ENCODE results near the gene SMAD2. TPM values are rescaled to one million over a fixed set of nuclear protein-coding genes. Genes with fewer than 3 reads are reported as not detected.

Gene SMAD2
- polyA plus RNA-seq, 4 donors = 22.4 to 84.9 (median 35.3) TPM

GRCh38 chr18:47868744-47869143 lies 61.7 kb downstream of the SMAD2 start:
- Histone ChIP-seq H3K36me3 (ENCODE audit: control insufficient read depth in 3 of 3, insufficient read depth in 2 of 3, low read depth in 1 of 3, low read length in 3 of 3) (peaks cover 0 to 9% (median 0%) of the 10 kb centered on the region in 3 donors), H3K9me3 (ENCODE audit: control insufficient read depth in 2 of 2, insufficient read depth in 1 of 2, low read depth in 1 of 2, low read length in 1 of 2) (no peaks in the 10 kb centered on the region), H3K4me1 (ENCODE audit: control insufficient read depth in 3 of 3, insufficient read depth in 2 of 3, low read depth in 1 of 3, low read length in 2 of 3) (no peaks in the 10 kb centered on the region), H3K27me3 (ENCODE audit: control insufficient read depth in 3 of 3, insufficient read depth in 3 of 3, low read length in 3 of 3) (no peaks in the 10 kb centered on the region), H3K4me3 (ENCODE audit: low read depth in 1 of 3, low read length in 3 of 3) (no peak overlapping the region), H3K27ac (ENCODE audit: low read depth in 1 of 3, low read length in 2 of 3) (no peak overlapping the region)
- WGBS, 3 donors = 85 to 92% (median 87%) methylated on average over 3 of the region's 3 CpGs
- no peak for FAIRE-seq
- no peak for DNase-seq

DNA sequence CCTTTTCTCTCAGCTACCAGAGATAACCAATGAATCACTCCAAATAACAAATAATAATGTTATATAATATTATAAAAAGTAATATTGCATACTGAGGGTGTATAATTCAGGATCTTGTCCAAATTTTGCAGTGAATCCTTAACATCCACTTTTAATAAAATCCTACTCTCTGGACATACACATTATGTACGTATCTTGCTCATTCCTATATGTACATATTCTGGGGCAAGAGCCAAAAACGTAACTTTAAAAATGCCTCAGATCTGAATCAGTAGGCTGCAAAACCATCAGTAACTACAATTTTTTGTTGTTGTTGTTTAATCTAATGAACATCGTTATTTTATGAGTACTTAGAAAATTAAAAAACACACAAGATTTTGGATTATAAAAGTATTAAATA lies 65.3 kb downstream of the SMAD2 start:
- H3K9me3 ChIP-seq (ENCODE audit: control insufficient read depth in 2 of 2, insufficient read depth in 1 of 2, low read depth in 1 of 2, low read length in 1 of 2) = peaks cover 0 to 1% of the 10 kb centered on the region in 2 donors
- H3K4me3 ChIP-seq (ENCODE audit: low read depth in 1 of 3, low read length in 3 of 3) = no peak overlapping the region
- H3K36me3 ChIP-seq (ENCODE audit: control insufficient read depth in 3 of 3, insufficient read depth in 2 of 3, low read depth in 1 of 3, low read length in 3 of 3) = peaks cover 0 to 7% (median 2%) of the 10 kb centered on the region in 3 donors
- FAIRE-seq (no peak), DNase-seq (no peak)
- H3K27me3 ChIP-seq (ENCODE audit: control insufficient read depth in 3 of 3, insufficient read depth in 3 of 3, low read length in 3 of 3) = no peaks in the 10 kb centered on the region
- WGBS, 3 donors = 95 to 98% (median 97%) methylated on average over 3 of the region's 3 CpGs
- H3K27ac ChIP-seq (ENCODE audit: low read depth in 1 of 3, low read length in 2 of 3) = no peak overlapping the region
- no peaks in the 10 kb centered on the region for H3K4me1 ChIP-seq (ENCODE audit: control insufficient read depth in 3 of 3, insufficient read depth in 2 of 3, low read depth in 1 of 3, low read length in 2 of 3)

DNA sequence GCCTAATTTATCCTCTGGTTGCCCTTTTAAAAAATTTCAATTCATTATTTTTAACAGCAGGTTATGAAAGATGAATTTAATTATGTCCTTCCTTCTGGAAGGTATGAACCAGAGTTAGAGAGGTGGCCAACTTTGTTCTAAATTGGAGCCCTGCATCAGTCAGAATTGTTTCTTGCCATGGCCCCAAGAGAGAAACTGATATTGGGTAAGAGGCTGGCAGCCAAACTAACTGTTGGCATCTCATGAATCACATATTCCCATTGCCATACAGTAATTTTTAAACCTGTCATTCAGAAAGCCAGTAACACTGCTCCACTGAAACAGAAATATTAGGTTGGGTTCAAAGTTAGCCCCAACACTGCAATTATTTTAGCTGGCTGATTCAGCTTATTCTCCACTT lies 67.4 kb downstream of the SMAD2 start:
- peaks cover 0 to 7% (median 6%) of the 10 kb centered on the region in 3 donors for H3K36me3 ChIP-seq (ENCODE audit: control insufficient read depth in 3 of 3, insufficient read depth in 2 of 3, low read depth in 1 of 3, low read length in 3 of 3)
- H3K27ac ChIP-seq (ENCODE audit: low read depth in 1 of 3, low read length in 2 of 3) = no peak overlapping the region
- H3K4me1 ChIP-seq (ENCODE audit: control insufficient read depth in 3 of 3, insufficient read depth in 2 of 3, low read depth in 1 of 3, low read length in 2 of 3) = no peaks in the 10 kb centered on the region
- peaks cover 0 to 6% of the 10 kb centered on the region in 2 donors for H3K9me3 ChIP-seq (ENCODE audit: control insufficient read depth in 2 of 2, insufficient read depth in 1 of 2, low read depth in 1 of 2, low read length in 1 of 2)
- FAIRE-seq (no peak), DNase-seq (no peak)
- no peaks in the 10 kb centered on the region for H3K27me3 ChIP-seq (ENCODE audit: control insufficient read depth in 3 of 3, insufficient read depth in 3 of 3, low read length in 3 of 3)
- no peak overlapping the region for H3K4me3 ChIP-seq (ENCODE audit: low read depth in 1 of 3, low read length in 3 of 3)

- 97 to 98% (median 97%) methylated on average over 3 of the region's 3 CpGs for WGBS, 3 donors
- FAIRE-seq = no peak
Measured at GRCh38 chr18:47858607-47859006, 71.9 kb downstream of the SMAD2 start.

DNA sequence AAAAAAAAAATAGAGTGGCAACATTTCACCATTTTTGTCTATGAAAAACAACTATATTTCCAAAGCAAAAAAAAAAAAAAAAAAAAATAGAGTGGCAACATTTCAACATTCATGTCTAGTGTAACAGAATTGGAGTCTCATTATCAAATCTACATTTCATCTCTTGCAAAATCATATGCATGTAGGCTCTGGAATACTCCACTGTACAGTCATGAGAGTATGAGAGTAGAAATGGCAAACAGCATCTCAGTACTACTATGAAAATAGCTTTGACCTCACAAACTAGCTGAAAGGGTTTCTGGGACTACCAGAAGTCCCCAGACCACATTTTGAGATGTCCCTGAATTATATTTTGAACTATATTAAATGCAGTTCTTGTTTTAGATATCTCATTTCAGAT lies 82.8 kb downstream of the SMAD2 start:
- no peak overlapping the region for H3K4me3 ChIP-seq (ENCODE audit: low read depth in 1 of 3, low read length in 3 of 3)
- no peaks in the 10 kb centered on the region for H3K4me1 ChIP-seq (ENCODE audit: control insufficient read depth in 3 of 3, insufficient read depth in 2 of 3, low read depth in 1 of 3, low read length in 2 of 3)
- DNase-seq (no peak), FAIRE-seq (no peak)
- H3K36me3 ChIP-seq (ENCODE audit: control insufficient read depth in 3 of 3, insufficient read depth in 2 of 3, low read depth in 1 of 3, low read length in 3 of 3) = peaks cover 0 to 10% (median 3%) of the 10 kb centered on the region in 3 donors
- H3K27me3 ChIP-seq (ENCODE audit: control insufficient read depth in 3 of 3, insufficient read depth in 3 of 3, low read length in 3 of 3) = no peaks in the 10 kb centered on the region
- H3K27ac ChIP-seq (ENCODE audit: low read depth in 1 of 3, low read length in 2 of 3) = no peak overlapping the region
- H3K9me3 ChIP-seq (ENCODE audit: control insufficient read depth in 2 of 2, insufficient read depth in 1 of 2, low read depth in 1 of 2, low read length in 1 of 2) = no peaks in the 10 kb centered on the region

More at GRCh38 chr18:47858607-47859006, 71.9 kb downstream of the SMAD2 start:
- H3K27me3 ChIP-seq (ENCODE audit: control insufficient read depth in 3 of 3, insufficient read depth in 3 of 3, low read length in 3 of 3) = no peaks in the 10 kb centered on the region
- no peak for DNase-seq
- no peaks in the 10 kb centered on the region for H3K4me1 ChIP-seq (ENCODE audit: control insufficient read depth in 3 of 3, insufficient read depth in 2 of 3, low read depth in 1 of 3, low read length in 2 of 3)
- H3K36me3 ChIP-seq (ENCODE audit: control insufficient read depth in 3 of 3, insufficient read depth in 2 of 3, low read depth in 1 of 3, low read length in 3 of 3) = peaks cover 3 to 11% (median 9%) of the 10 kb centered on the region in 3 donors
- no peak overlapping the region for H3K27ac ChIP-seq (ENCODE audit: low read depth in 1 of 3, low read length in 2 of 3)
- no peak overlapping the region for H3K4me3 ChIP-seq (ENCODE audit: low read depth in 1 of 3, low read length in 3 of 3)
- peaks cover 1 to 20% of the 10 kb centered on the region in 2 donors for H3K9me3 ChIP-seq (ENCODE audit: control insufficient read depth in 2 of 2, insufficient read depth in 1 of 2, low read depth in 1 of 2, low read length in 1 of 2)

- Histone ChIP-seq H3K27me3 (ENCODE audit: control insufficient read depth in 3 of 3, insufficient read depth in 3 of 3, low read length in 3 of 3) (no peaks in the 10 kb centered on the region), H3K4me3 (ENCODE audit: low read depth in 1 of 3, low read length in 3 of 3) (no peak overlapping the region), H3K9me3 (ENCODE audit: control insufficient read depth in 2 of 2, insufficient read depth in 1 of 2, low read depth in 1 of 2, low read length in 1 of 2) (no peaks in the 10 kb centered on the region), H3K27ac (ENCODE audit: low read depth in 1 of 3, low read length in 2 of 3) (no peak overlapping the region), H3K4me1 (ENCODE audit: control insufficient read depth in 3 of 3, insufficient read depth in 2 of 3, low read depth in 1 of 3, low read length in 2 of 3) (no peaks in the 10 kb centered on the region), H3K36me3 (ENCODE audit: control insufficient read depth in 3 of 3, insufficient read depth in 2 of 3, low read depth in 1 of 3, low read length in 3 of 3) (peaks cover 3 to 15% (median 5%) of the 10 kb centered on the region in 3 donors)
- 98 to 100% (median 98%) methylated on average over 2 of the region's 2 CpGs for WGBS, 3 donors
- FAIRE-seq = no peak
- DNase-seq = no peak
Measured at GRCh38 chr18:47846431-47846830, 84.0 kb downstream of the SMAD2 start.

DNA sequence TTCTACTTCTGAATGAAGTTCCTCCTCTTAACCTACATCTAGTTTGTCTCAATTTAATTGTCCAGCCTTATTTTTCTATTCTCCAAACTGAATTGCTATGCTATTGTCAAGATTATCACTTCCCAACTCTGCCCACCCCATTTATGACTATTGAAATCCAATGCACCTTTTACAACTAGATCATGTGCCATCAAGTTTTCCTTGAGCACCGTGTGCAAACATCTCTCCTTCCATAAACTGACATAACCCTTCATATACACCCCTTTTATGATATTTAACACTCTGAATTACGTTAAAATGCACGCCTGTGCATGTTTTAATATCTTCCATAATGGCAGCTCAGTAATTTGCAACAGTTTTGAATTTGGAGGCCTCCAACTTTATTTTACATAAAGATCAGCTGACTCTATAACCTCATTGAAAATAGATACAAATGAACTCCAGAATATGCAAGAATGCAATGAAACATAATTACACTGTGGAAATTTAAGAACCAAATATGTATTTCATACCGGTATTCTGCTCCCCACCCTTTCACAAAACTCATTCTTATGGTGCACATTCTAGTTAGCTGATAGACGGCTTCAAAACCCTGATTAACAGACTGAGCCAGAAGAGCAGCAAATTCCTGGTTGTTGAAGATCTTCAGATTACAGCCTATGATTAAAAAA lies 85.5 kb downstream of the SMAD2 start:
- Histone ChIP-seq H3K27ac (ENCODE audit: low read depth in 1 of 3, low read length in 2 of 3) (no peak overlapping the region), H3K36me3 (ENCODE audit: control insufficient read depth in 3 of 3, insufficient read depth in 2 of 3, low read depth in 1 of 3, low read length in 3 of 3) (peaks cover 3 to 15% (median 5%) of the 10 kb centered on the region in 3 donors), H3K4me1 (ENCODE audit: control insufficient read depth in 3 of 3, insufficient read depth in 2 of 3, low read depth in 1 of 3, low read length in 2 of 3) (no peaks in the 10 kb centered on the region), H3K4me3 (ENCODE audit: low read depth in 1 of 3, low read length in 3 of 3) (no peak overlapping the region), H3K27me3 (ENCODE audit: control insufficient read depth in 3 of 3, insufficient read depth in 3 of 3, low read length in 3 of 3) (no peaks in the 10 kb centered on the region), H3K9me3 (ENCODE audit: control insufficient read depth in 2 of 2, insufficient read depth in 1 of 2, low read depth in 1 of 2, low read length in 1 of 2) (no peaks in the 10 kb centered on the region)
- FAIRE-seq (no peak), DNase-seq (no peak)
- WGBS, 3 donors = 95 to 99% (median 97%) methylated on average over 5 of the region's 5 CpGs

DNA sequence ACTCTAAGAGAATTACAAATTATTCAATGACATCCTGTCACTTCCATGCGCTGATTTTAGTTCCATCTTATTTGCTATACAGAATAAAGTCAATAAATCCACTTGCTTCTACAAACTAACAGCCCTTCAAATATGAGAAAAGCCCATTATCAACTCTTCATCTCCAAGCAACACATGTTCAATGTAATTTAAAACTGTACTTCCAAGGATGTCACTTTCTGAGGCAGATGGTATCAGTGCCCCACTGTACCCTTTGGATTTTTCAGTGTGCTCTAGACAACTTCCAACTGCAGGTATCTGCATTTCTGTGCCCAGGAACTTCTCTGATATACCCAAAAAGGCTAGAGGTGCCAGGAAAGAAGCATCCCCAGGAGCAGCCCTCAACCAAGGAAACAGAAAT lies 87.6 kb downstream of the SMAD2 start:
- no peak for FAIRE-seq

GRCh38 chr18:47838396-47838795 lies 92.1 kb downstream of the SMAD2 start:
- H3K9me3 ChIP-seq (ENCODE audit: control insufficient read depth in 2 of 2, insufficient read depth in 1 of 2, low read depth in 1 of 2, low read length in 1 of 2) = no peaks in the 10 kb centered on the region

More for the DNA sequence above, 87.6 kb downstream of the SMAD2 start:
- WGBS, 3 donors = 97 to 100% (median 100%) methylated on average over 1 of the region's 1 CpG
- H3K36me3 ChIP-seq (ENCODE audit: control insufficient read depth in 3 of 3, insufficient read depth in 2 of 3, low read depth in 1 of 3, low read length in 3 of 3) = peaks cover 2 to 22% (median 5%) of the 10 kb centered on the region in 3 donors
- H3K9me3 ChIP-seq (ENCODE audit: control insufficient read depth in 2 of 2, insufficient read depth in 1 of 2, low read depth in 1 of 2, low read length in 1 of 2) = no peaks in the 10 kb centered on the region
- no peak overlapping the region for H3K27ac ChIP-seq (ENCODE audit: low read depth in 1 of 3, low read length in 2 of 3)
- no peak overlapping the region for H3K4me3 ChIP-seq (ENCODE audit: low read depth in 1 of 3, low read length in 3 of 3)
- no peak for DNase-seq
- H3K27me3 ChIP-seq (ENCODE audit: control insufficient read depth in 3 of 3, insufficient read depth in 3 of 3, low read length in 3 of 3) = no peaks in the 10 kb centered on the region
- no peaks in the 10 kb centered on the region for H3K4me1 ChIP-seq (ENCODE audit: control insufficient read depth in 3 of 3, insufficient read depth in 2 of 3, low read depth in 1 of 3, low read length in 2 of 3)

More at GRCh38 chr18:47838396-47838795, 92.1 kb downstream of the SMAD2 start:
- H3K27ac ChIP-seq (ENCODE audit: low read depth in 1 of 3, low read length in 2 of 3) = no peak overlapping the region
- H3K36me3 ChIP-seq (ENCODE audit: control insufficient read depth in 3 of 3, insufficient read depth in 2 of 3, low read depth in 1 of 3, low read length in 3 of 3) = peaks cover 2 to 22% (median 5%) of the 10 kb centered on the region in 3 donors
- WGBS, 3 donors = 92 to 94% (median 94%) methylated on average over 4 of the region's 4 CpGs
- FAIRE-seq (no peak), DNase-seq (no peak)
- H3K4me1 ChIP-seq (ENCODE audit: control insufficient read depth in 3 of 3, insufficient read depth in 2 of 3, low read depth in 1 of 3, low read length in 2 of 3) = no peaks in the 10 kb centered on the region
- H3K4me3 ChIP-seq (ENCODE audit: low read depth in 1 of 3, low read length in 3 of 3) = no peak overlapping the region
- H3K27me3 ChIP-seq (ENCODE audit: control insufficient read depth in 3 of 3, insufficient read depth in 3 of 3, low read length in 3 of 3) = no peaks in the 10 kb centered on the region

Data from small intestine (tissue), 7 donors.